H9 (cell line): Measurements from ENCODE around the gene TBC1D22A. TPM values are rescaled to one million over a fixed set of nuclear protein-coding genes. Genes with fewer than 3 reads are reported as not detected.

ENCODE experiments used
- DNase-seq: peaks from one replicate; pipeline ENCODE4 v3.0.0-alpha.2; 2017
- H2AFZ ChIP-seq: one replicate; pipeline ENCODE4 v1.6.1; 2013; ENCODE audit warnings: mild to moderate bottlenecking, low read length, control low read depth, moderate library complexity
- H2AK5ac ChIP-seq: 2 replicates; pipeline ENCODE4 v1.6.1; 2013; ENCODE audit warnings: low read length, control low read depth, mixed read lengths; ENCODE audit not compliant: insufficient read length
- H2BK120ac ChIP-seq: one replicate; pipeline ENCODE4 v1.6.1; 2013; ENCODE audit warnings: low read depth, mild to moderate bottlenecking, low read length, control low read depth, inconsistent platforms; ENCODE audit not compliant: poor library complexity, severe bottlenecking
- H2BK12ac ChIP-seq: 2 replicates; pipeline ENCODE4 v1.6.1; 2013; ENCODE audit warnings: low read length, control low read depth, mixed read lengths, low read depth; ENCODE audit not compliant: insufficient read length
- H2BK15ac ChIP-seq: 2 replicates; pipeline ENCODE4 v1.6.1; 2013; ENCODE audit warnings: low read depth, low read length, control low read depth
- H2BK20ac ChIP-seq: one replicate; pipeline ENCODE4 v1.6.1; 2013; ENCODE audit warnings: low read depth, mild to moderate bottlenecking, low read length, control low read depth, inconsistent platforms; ENCODE audit not compliant: poor library complexity, severe bottlenecking
- H2BK5ac ChIP-seq: 2 replicates; pipeline ENCODE4 v1.6.1; 2013; ENCODE audit warnings: low read length, control low read depth, mixed read lengths; ENCODE audit not compliant: insufficient read length
- H3K14ac ChIP-seq: 2 replicates; pipeline ENCODE4 v1.6.1; 2013; ENCODE audit warnings: low read length, control low read depth; ENCODE audit not compliant: insufficient read depth
- H3K18ac ChIP-seq: 2 replicates; pipeline ENCODE4 v1.6.1; 2013; ENCODE audit warnings: low read depth, mild to moderate bottlenecking, mixed read lengths, low read length, control low read depth; ENCODE audit not compliant: insufficient read length
- H3K23ac ChIP-seq: 2 replicates; pipeline ENCODE4 v1.6.1; 2013; ENCODE audit warnings: low read length, control low read depth, mixed read lengths, low read depth; ENCODE audit not compliant: insufficient read length
- H3K23me2 ChIP-seq: 2 replicates; pipeline ENCODE4 v1.6.1; 2013; ENCODE audit warnings: low read depth, mild to moderate bottlenecking, mixed read lengths, low read length, control low read depth; ENCODE audit not compliant: insufficient read length, poor library complexity, severe bottlenecking
- H3K27ac ChIP-seq: 2 replicates; pipeline ENCODE4 v1.5.1; 2013; ENCODE audit warnings: low read length, control low read depth, mixed read lengths, low read depth; ENCODE audit not compliant: insufficient read length
- H3K27me3 ChIP-seq: 2 replicates; pipeline ENCODE4 v1.6.1; 2013; ENCODE audit warnings: low read length, control low read depth, inconsistent platforms; ENCODE audit not compliant: insufficient read depth
- H3K4ac ChIP-seq: 2 replicates; pipeline ENCODE4 v1.6.1; 2013; ENCODE audit warnings: low read depth, mild to moderate bottlenecking, control low read depth, inconsistent platforms, low read length, moderate library complexity
- H3K4me1 ChIP-seq: 2 replicates; pipeline ENCODE4 v1.6.1; 2013; ENCODE audit warnings: low read length, control low read depth, inconsistent platforms; ENCODE audit not compliant: insufficient read depth
- H3K4me2 ChIP-seq: 2 replicates; pipeline ENCODE4 v1.6.1; 2013; ENCODE audit warnings: low read length, control low read depth, mixed read lengths; ENCODE audit not compliant: insufficient read length, insufficient read depth
- H3K56ac ChIP-seq: 2 replicates; pipeline ENCODE4 v1.6.1; 2013; ENCODE audit warnings: low read depth, mild to moderate bottlenecking, mixed read lengths, low read length, control low read depth; ENCODE audit not compliant: insufficient read length
- H3K79me1 ChIP-seq: 2 replicates; pipeline ENCODE4 v1.6.1; 2013; ENCODE audit warnings: low read depth, mild to moderate bottlenecking, moderate library complexity, low read length, control low read depth, inconsistent platforms; ENCODE audit not compliant: insufficient read depth, poor library complexity, severe bottlenecking
- H3K79me2 ChIP-seq: 2 replicates; pipeline ENCODE4 v1.6.1; 2013; ENCODE audit warnings: low read length, control low read depth, inconsistent platforms; ENCODE audit not compliant: insufficient read depth
- H3K9ac ChIP-seq: 2 replicates; pipeline ENCODE4 v1.6.1; 2013; ENCODE audit warnings: low read length, control low read depth, mixed read lengths; ENCODE audit not compliant: insufficient read length; ENCODE audit errors: extremely low read depth
- H3K9me3 ChIP-seq: one replicate; pipeline ENCODE4 v1.6.1; 2013; ENCODE audit warnings: low read depth, low read length, inconsistent platforms; ENCODE audit not compliant: control insufficient read depth
- H3T11ph ChIP-seq: one replicate; pipeline ENCODE4 v1.6.1; 2013; ENCODE audit warnings: mild to moderate bottlenecking, low read length, control low read depth, inconsistent platforms
- H4K20me1 ChIP-seq: one replicate; pipeline ENCODE4 v1.6.1; 2013; ENCODE audit not compliant: control insufficient read depth, insufficient read length, insufficient read depth
- H4K5ac ChIP-seq: 2 replicates; pipeline ENCODE4 v1.6.1; 2013; ENCODE audit warnings: low read depth, mild to moderate bottlenecking, mixed read lengths, low read length, control low read depth; ENCODE audit not compliant: insufficient read length
- H4K8ac ChIP-seq: replicated peaks from 2 replicates; pipeline ENCODE4 v1.6.1; 2013; ENCODE audit warnings: low read length, control low read depth, mixed read lengths, low read depth; ENCODE audit not compliant: insufficient read length
- H4K91ac ChIP-seq: 2 replicates; pipeline ENCODE4 v1.6.1; 2013; ENCODE audit warnings: low read depth, mild to moderate bottlenecking, moderate library complexity, mixed read lengths, low read length, control low read depth; ENCODE audit not compliant: insufficient read length
- H3K27ac Mint-ChIP-seq, 3 experiments: 2 replicates in 2 of 3; 3 replicates in 1 of 3; pipeline ENCODE4 v1.8.0; 2020 to 2021; ENCODE audit warnings: mixed read lengths in 3 of 3, mild to moderate bottlenecking in 1 of 3, moderate library complexity in 1 of 3
- H3K27me3 Mint-ChIP-seq: 2 replicates; pipeline ENCODE4 v1.8.0; 2021; ENCODE audit warnings: low read depth, mild to moderate bottlenecking, moderate library complexity, mixed read lengths
- H3K36me3 Mint-ChIP-seq, 3 experiments: 2 replicates in 2 of 3; 3 replicates in 1 of 3; pipeline ENCODE4 v1.8.0; 2020 to 2021; ENCODE audit warnings: low read depth in 3 of 3, mixed read lengths in 3 of 3; ENCODE audit not compliant: insufficient read depth in 1 of 3
- H3K4me1 Mint-ChIP-seq, 2 experiments: 2 replicates each; pipeline ENCODE4 v1.8.0; 2020; ENCODE audit warnings: mixed read lengths in 2 of 2
- H3K4me3 Mint-ChIP-seq, 2 experiments: 2 replicates in 1 of 2; 3 replicates in 1 of 2; pipeline ENCODE4 v1.8.0; 2020 to 2021; ENCODE audit warnings: mild to moderate bottlenecking in 2 of 2, mixed read lengths in 2 of 2, moderate library complexity in 1 of 2
- H3K9me3 Mint-ChIP-seq, 2 experiments: 2 replicates in 1 of 2; 3 replicates in 1 of 2; pipeline ENCODE4 v1.8.0; 2020; ENCODE audit warnings: mild to moderate bottlenecking in 2 of 2, mixed read lengths in 2 of 2, moderate library complexity in 1 of 2
- CTCF ChIP-seq: fragments of 200-600 bp; sonication (generic); conservative IDR thresholded peaks from 3 replicates; pipeline ENCODE4 v1.8.0; 2021; ENCODE audit warnings: antibody characterized with exemption, mild to moderate bottlenecking
- WGBS: extraction: QIAGEN DNeasy Blood & Tissue Kit; methylation state at CpG from one replicate; pipeline ENCODE4 v1.1.7; 2013; ENCODE audit warnings: missing lambda C conversion rate, low lambda C conversion rate, mixed read lengths; ENCODE audit not compliant: insufficient read length; ENCODE audit errors: extremely low coverage; 5-methylcytosine and 5-hydroxymethylcytosine counted together
- total RNA-seq: library from RNA; stranded (reverse); gene quantifications from 2 replicates; pipeline ENCODE4 v1.2.1, GENCODE V29; 2021

TBC1D22A gene
- total RNA-seq, 1 experiment from 2014 or later, result 20.8 TPM

GRCh38 chr22:47193606-47194329 is 431.3 kb downstream of the TBC1D22A start:
- no peak overlapping the region for H3K27ac ChIP-seq
- H3K27ac Mint-ChIP-seq, result no peak overlapping the region
- H3K9me3 Mint-ChIP-seq, result peaks cover 0 to 84% of the 10 kb centered on the region in 2 experiments; a peak in 3 of 5 replicates
- no peak overlapping the region for H3K9ac ChIP-seq
- peaks cover 5% of the 10 kb centered on the region for H3K27me3 Mint-ChIP-seq
- no peak overlapping the region for H3T11ph ChIP-seq
- H3K4me3 Mint-ChIP-seq, result no peak overlapping the region
- H3K4me1 Mint-ChIP-seq, result no peaks in the 10 kb centered on the region
- H3K14ac ChIP-seq, result no peak overlapping the region
- H4K20me1 ChIP-seq, result no peaks in the 10 kb centered on the region
- H2AK5ac ChIP-seq, result no peak overlapping the region
- WGBS, result no CpG with 5 or more reads among the region's 19 CpGs
- no peaks in the 10 kb centered on the region for H3K27me3 ChIP-seq
- no peaks in the 10 kb centered on the region for H3K79me1 ChIP-seq
- no peak for DNase-seq
- H3K23me2 ChIP-seq, result peaks cover 2% of the 10 kb centered on the region
- H3K9me3 ChIP-seq, result peaks cover 13% of the 10 kb centered on the region
- H2BK120ac ChIP-seq, result no peak overlapping the region
- H4K8ac ChIP-seq, result no peak overlapping the region
- no peak overlapping the region for H3K23ac ChIP-seq
- no peak overlapping the region for H4K5ac ChIP-seq
- no peak overlapping the region for H2AFZ ChIP-seq
- H3K36me3 Mint-ChIP-seq, result peaks cover 0 to 18% (median 13%) of the 10 kb centered on the region in 3 experiments; a peak in 4 of 7 replicates
- no peak overlapping the region for H3K18ac ChIP-seq
- H3K56ac ChIP-seq, result no peak overlapping the region
- no peak overlapping the region for H4K91ac ChIP-seq
- H2BK5ac ChIP-seq, result no peak overlapping the region
- no peak overlapping the region for H2BK20ac ChIP-seq
- no peak for TF ChIP-seq CTCF
- H2BK15ac ChIP-seq, result no peak overlapping the region
- no peaks in the 10 kb centered on the region for H3K4me1 ChIP-seq
- no peak overlapping the region for H2BK12ac ChIP-seq
- H3K79me2 ChIP-seq, result no peaks in the 10 kb centered on the region
- H3K4me2 ChIP-seq, result no peak overlapping the region
- H3K4ac ChIP-seq, result no peak overlapping the region
